ENCODE data around the gene B3GNT3. TPM values are rescaled to one million over a fixed set of nuclear protein-coding genes. Genes with fewer than 3 reads are reported as not detected.

B3GNT3 gene
- total and polyA plus RNA-seq, 2 of the 8 experiments (the other 6 are each of a cell fraction or from before 2014, with no cell fraction given): 1.5 TPM

GRCh38 chr19:17775991-17776803 is 18.7 kb upstream of the B3GNT3 start:
- Histone ChIP-seq H3K9ac (replicated peaks in 1 of 4; ENCODE audit: extremely low read depth in 1 of 4, low read depth in 3 of 4, low read length in 3 of 4) (no peak overlapping the region), H2AK5ac (ENCODE audit: low read depth, low read length) (no peak overlapping the region), H3K27me3 (replicated peaks in 1 of 4; ENCODE audit: control insufficient read depth in 3 of 4, extremely low read depth in 1 of 4, insufficient read depth in 3 of 4, low read length in 3 of 4) (no peaks in the 10 kb centered on the region), H3K18ac (ENCODE audit: extremely low read depth, low read length) (no peak overlapping the region), H2BK5ac (ENCODE audit: low read depth, low read length) (no peak overlapping the region), H3K4me1 (replicated peaks in 1 of 4; ENCODE audit: control insufficient read depth in 3 of 4, insufficient read depth in 4 of 4, low read length in 3 of 4) (peaks cover 0 to 9% (median 6%) of the 10 kb centered on the region in 4 experiments; a peak in 5 of 7 replicates), H4K20me1 (replicated peaks in 1 of 2; ENCODE audit: control insufficient read depth in 1 of 2, insufficient read depth in 2 of 2, low read length in 2 of 2) (peaks cover 0 to 2% of the 10 kb centered on the region in 2 experiments), H3K36me3 (ENCODE audit: control insufficient read depth in 2 of 4, insufficient read depth in 4 of 4, low read length in 3 of 4) (no peaks in the 10 kb centered on the region), H3K23me2 (ENCODE audit: low read depth, low read length) (peaks cover 9% of the 10 kb centered on the region), H2BK20ac (ENCODE audit: low read length) (no peak overlapping the region), H2BK120ac (replicated peaks; ENCODE audit: low read depth, low read length) (no peak overlapping the region), H3K79me1 (ENCODE audit: low read depth, low read length) (peaks cover 9% of the 10 kb centered on the region), H4K5ac (ENCODE audit: insufficient read length, low read depth, low read length) (no peak overlapping the region), H2BK12ac (ENCODE audit: low read depth, low read length) (no peak overlapping the region), H3K79me2 (ENCODE audit: control insufficient read depth in 1 of 2, insufficient read depth in 2 of 2, low read length in 2 of 2) (no peaks in the 10 kb centered on the region), H4K91ac (replicated peaks; ENCODE audit: insufficient read length, low read length) (no peak overlapping the region), H4K8ac (ENCODE audit: extremely low read depth, insufficient read depth, low read length) (no peak overlapping the region), H3K23ac (ENCODE audit: insufficient read length) (no peak overlapping the region), H2AFZ (ENCODE audit: low read length) (no peak overlapping the region), H3K56ac (replicated peaks; ENCODE audit: insufficient read length, low read depth, low read length) (no peak overlapping the region), H3K4me3 (ENCODE audit: extremely low read depth in 1 of 4, insufficient read depth in 2 of 4, low read depth in 3 of 4, low read length in 4 of 4) (no peak overlapping the region), H3K4ac (replicated peaks; ENCODE audit: insufficient read length, low read depth, low read length) (no peak overlapping the region), H3K14ac (ENCODE audit: insufficient read length) (no peak overlapping the region), H3K27ac (ENCODE audit: low read depth, low read length) (no peak overlapping the region), H3K4me2 (ENCODE audit: insufficient read depth in 1 of 2, low read depth in 2 of 2, low read length in 2 of 2) (no peak overlapping the region), H3K9me3 (ENCODE audit: insufficient read depth in 2 of 2, low read depth in 1 of 2, low read length in 1 of 2) (no peaks in the 10 kb centered on the region), H2BK15ac (ENCODE audit: low read length) (peak overlapping the region; percentile 40; the same call in 1 of the 2 replicates)
- CTCF ChIA-PET (ENCODE audit: partially characterized antibody): interaction anchor here (0.5 to 4.4 kb wide), 18 partner anchors 8 to 491 kb away, joined by 3 to 38 read pairs (median 4); partner anchors contain the start of gene UNC13A
- POLR2A ChIA-PET (ENCODE audit: partially characterized antibody): no interaction called here
- no peak for DNase-seq (ENCODE audit: low read depth in 1 of 2, low spot score in 2 of 2)
- no peak for FAIRE-seq
- WGBS, 2 experiments (ENCODE audit: extremely low coverage in 1 of 2, insufficient coverage in 1 of 2, insufficient read length in 1 of 2, insufficient replicate concordance in 2 of 2, low coverage in 1 of 2, low lambda C conversion rate in 2 of 2, missing lambda C conversion rate in 1 of 2): 87% methylated on average over 27 of the region's 27 CpGs; no CpG with 5 or more reads in 1 of the 2 experiments
- no peak for TF ChIP-seq MAFK (IDR thresholded peaks at IDR 0.05; ENCODE audit: low read depth, low read length)
- TF ChIP-seq POU5F1 (IDR thresholded peaks at IDR 0.05; ENCODE audit: low read depth, low read length): no peak
- no peak for TF ChIP-seq TAF1 (IDR thresholded peaks at IDR 0.05; ENCODE audit: low read depth, low read length)
- no peak for TF ChIP-seq TEAD4 (IDR thresholded peaks at IDR 0.05; ENCODE audit: low read depth, low read length)
